Nephron progenitor cell (in vitro differentiated cells): ENCODE data around the gene TK2.
A peak's percentile ranks its signal among the peaks of the same experiment; 100 is the strongest.

ENCODE experiments used
- DNase-seq: peaks from one replicate; pipeline ENCODE4 v3.0.0; 2021
- H3K27ac Mint-ChIP-seq: 2 replicates; pipeline ENCODE4 v1.8.0; 2021; ENCODE audit warnings: mild to moderate bottlenecking, moderate library complexity, mixed read lengths
- H3K27me3 Mint-ChIP-seq: 2 replicates; pipeline ENCODE4 v1.8.0; 2021; ENCODE audit warnings: mild to moderate bottlenecking, low read depth, mixed read lengths; ENCODE audit not compliant: poor library complexity
- H3K36me3 Mint-ChIP-seq: 2 replicates; pipeline ENCODE4 v1.8.0; 2021; ENCODE audit warnings: low read depth, mixed read lengths
- H3K4me1 Mint-ChIP-seq: 2 replicates; pipeline ENCODE4 v1.8.0; 2021; ENCODE audit warnings: mixed read lengths
- H3K4me3 Mint-ChIP-seq: 2 replicates; pipeline ENCODE4 v1.8.0; 2021; ENCODE audit warnings: mild to moderate bottlenecking, moderate library complexity, mixed read lengths
- H3K9me3 Mint-ChIP-seq: 2 replicates; pipeline ENCODE4 v1.8.0; 2021; ENCODE audit warnings: mild to moderate bottlenecking, moderate library complexity, mixed read lengths
- TF ChIP-seq, protein P1 (sequence below): fragments of 200-600 bp; sonication (generic); IDR thresholded peaks from 2 replicates; pipeline ENCODE4 v1.5.0; 2021; ENCODE audit warnings: antibody characterized with exemption

TK2 gene

DNA sequence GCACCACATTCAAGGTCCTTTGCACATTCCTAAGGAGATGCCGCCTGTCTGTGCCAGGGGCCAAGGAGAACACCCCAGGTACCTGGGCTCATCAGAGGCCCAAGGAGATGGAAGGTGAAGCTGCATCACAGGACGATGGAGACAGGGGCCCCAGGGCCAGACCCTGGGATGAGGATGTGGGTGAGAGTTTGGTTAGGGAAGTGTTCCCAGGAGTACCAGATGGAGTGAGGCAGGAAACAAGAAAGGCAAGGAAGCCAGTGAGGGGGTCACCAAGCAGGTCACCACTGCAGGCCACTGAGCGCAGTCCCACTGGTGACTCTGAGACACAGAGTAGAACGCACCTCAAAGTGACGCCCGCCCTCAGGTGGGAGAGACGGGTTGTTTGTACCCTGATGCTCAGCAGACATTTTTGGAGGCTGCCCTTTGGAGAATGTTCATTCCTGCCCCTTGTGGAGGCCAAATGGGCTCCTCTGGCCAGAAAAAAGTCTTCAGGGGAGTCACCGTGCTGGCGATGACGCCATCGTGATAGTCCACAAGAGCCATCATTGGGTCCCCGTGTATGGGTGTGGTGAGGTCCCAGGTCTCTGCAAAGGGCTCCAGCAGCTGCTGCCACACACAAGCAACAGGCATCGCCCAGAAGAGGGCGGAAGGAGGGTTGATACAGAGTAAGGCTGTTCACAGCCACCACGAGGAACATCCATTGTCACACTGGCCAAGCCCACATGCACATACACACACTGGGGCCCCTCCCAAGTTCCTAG, 65.3 kb downstream of the TK2 start:
- DNase-seq, result no peak
- Mint-ChIP-seq H3K27me3 (peaks cover 12% of the 10 kb centered on the region), H3K9me3 (peaks cover 9% of the 10 kb centered on the region), H3K4me1 (peaks cover 17% of the 10 kb centered on the region), H3K4me3 (no peak overlapping the region), H3K27ac (no peak overlapping the region), H3K36me3 (peaks cover 8% of the 10 kb centered on the region)
- TF ChIP-seq, protein P1, sequence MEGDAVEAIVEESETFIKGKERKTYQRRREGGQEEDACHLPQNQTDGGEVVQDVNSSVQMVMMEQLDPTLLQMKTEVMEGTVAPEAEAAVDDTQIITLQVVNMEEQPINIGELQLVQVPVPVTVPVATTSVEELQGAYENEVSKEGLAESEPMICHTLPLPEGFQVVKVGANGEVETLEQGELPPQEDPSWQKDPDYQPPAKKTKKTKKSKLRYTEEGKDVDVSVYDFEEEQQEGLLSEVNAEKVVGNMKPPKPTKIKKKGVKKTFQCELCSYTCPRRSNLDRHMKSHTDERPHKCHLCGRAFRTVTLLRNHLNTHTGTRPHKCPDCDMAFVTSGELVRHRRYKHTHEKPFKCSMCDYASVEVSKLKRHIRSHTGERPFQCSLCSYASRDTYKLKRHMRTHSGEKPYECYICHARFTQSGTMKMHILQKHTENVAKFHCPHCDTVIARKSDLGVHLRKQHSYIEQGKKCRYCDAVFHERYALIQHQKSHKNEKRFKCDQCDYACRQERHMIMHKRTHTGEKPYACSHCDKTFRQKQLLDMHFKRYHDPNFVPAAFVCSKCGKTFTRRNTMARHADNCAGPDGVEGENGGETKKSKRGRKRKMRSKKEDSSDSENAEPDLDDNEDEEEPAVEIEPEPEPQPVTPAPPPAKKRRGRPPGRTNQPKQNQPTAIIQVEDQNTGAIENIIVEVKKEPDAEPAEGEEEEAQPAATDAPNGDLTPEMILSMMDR, result no peak

DNA sequence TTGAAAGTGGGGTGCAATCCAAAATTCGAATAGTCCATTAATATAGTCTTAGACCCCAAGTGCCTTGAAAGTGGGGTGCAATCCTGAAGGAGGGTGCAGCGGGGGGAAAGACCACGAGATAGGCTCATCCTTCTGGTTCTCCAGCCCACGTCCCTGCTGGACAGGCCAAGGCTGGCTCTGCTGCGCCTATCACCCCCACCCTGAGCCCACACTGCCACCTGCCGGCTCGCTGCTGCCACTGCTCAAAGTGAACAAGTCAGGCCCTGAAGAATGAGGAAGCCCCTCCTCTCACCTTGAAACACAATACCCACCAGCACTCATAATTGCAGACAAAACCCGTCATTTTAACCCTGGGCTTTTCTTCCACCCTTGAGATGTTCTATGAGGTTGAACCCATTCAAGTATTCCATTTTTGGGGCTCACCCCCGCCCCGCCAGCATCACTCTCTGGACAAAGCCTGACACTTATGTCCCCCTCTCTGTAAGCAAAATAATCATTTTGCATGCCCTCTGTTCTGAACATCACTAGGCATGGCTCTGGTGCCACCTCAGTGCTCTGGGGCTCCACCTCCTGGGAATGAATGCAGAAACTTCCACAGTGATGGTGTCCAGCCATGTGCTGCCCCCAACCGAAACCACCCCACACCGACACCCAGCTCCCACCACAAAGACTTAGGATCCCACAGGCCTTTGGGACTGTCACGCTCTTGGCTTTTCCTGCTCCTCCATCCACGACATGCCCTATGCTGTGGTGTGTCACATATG, 66.1 kb downstream of the TK2 start:
- TF ChIP-seq, protein P1, result peak; percentile 93
- DNase-seq, result peak; percentile 90
- Mint-ChIP-seq H3K27ac (no peak overlapping the region), H3K4me1 (peaks cover 17% of the 10 kb centered on the region), H3K9me3 (peaks cover 5% of the 10 kb centered on the region), H3K27me3 (peaks cover 11% of the 10 kb centered on the region), H3K36me3 (peaks cover 8% of the 10 kb centered on the region), H3K4me3 (no peak overlapping the region)

DNA sequence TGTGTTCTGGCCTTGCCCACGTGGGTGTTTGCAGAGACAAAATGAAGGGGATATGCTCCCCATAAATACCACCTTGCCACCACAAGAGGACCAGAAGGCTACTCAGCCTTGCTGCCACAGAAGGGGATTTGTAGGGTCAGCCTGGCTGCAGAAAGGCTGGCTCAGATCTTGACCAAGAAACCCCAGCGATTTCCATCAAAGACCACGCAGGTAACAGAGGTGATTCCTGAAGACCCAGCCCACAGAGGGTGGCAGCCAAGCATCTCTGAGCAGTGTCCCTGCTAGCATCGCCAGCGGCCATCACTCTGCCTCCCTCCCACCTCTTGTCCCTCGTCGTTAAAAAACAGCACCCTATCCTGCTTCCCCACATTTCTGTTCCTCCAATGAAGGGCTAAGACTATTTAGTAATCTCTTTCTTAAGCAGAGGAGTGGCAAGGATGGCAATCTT, 68.0 kb downstream of the TK2 start:
- Mint-ChIP-seq H3K27ac (no peak overlapping the region), H3K27me3 (peaks cover 11% of the 10 kb centered on the region), H3K4me3 (no peak overlapping the region), H3K9me3 (no peaks in the 10 kb centered on the region), H3K36me3 (no peaks in the 10 kb centered on the region), H3K4me1 (peaks cover 17% of the 10 kb centered on the region)
- TF ChIP-seq, protein P1, result no peak
- no peak for DNase-seq

DNA sequence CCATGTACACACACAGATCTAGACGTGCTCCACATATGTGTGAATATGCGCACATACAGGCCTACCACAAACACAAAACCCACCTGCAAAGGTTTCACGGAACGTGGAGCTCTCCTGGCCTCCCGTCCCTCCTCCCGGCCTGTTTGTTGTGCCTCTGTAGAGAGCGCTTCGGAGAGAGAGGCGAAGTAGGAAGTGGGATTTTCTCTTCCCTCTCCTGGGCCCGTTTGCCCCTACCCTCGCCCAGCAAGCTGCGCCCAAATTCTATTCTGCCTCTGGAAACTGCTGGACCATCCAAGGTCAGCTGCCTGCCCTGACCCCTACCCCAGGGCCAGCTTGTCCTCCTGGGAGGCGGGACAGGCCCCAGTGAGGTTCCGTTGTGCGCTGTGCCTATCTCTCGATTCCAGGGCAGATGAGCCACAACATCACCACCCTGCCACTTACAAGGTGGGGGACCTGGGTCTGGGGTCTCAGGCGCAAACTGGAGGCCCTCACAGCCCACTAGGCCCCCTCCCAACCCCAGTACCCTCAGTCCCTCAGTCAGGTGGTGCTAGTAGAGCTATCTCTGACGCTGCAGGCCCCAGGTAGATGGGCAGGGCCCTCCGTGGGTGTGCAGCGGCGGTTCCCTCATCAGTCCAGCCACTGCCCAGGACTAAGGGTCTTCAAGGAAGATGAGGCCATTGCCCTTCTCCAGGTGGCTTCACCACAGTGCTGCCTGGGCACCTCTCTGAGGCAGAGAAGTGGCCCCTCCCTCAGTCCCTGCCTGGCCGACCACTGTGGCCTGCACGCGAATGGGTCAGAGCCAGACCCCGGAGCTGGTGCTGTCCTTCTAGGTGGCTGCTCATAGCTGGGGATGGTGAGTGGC, 68.6 kb downstream of the TK2 start:
- no peaks in the 10 kb centered on the region for H3K36me3 Mint-ChIP-seq
- no peak overlapping the region for H3K27ac Mint-ChIP-seq
- TF ChIP-seq, protein P1, result no peak
- peaks cover 11% of the 10 kb centered on the region for H3K27me3 Mint-ChIP-seq
- H3K4me1 Mint-ChIP-seq, result peaks cover 17% of the 10 kb centered on the region
- no peak overlapping the region for H3K4me3 Mint-ChIP-seq
- DNase-seq, result no peak
- H3K9me3 Mint-ChIP-seq, result no peaks in the 10 kb centered on the region

DNA sequence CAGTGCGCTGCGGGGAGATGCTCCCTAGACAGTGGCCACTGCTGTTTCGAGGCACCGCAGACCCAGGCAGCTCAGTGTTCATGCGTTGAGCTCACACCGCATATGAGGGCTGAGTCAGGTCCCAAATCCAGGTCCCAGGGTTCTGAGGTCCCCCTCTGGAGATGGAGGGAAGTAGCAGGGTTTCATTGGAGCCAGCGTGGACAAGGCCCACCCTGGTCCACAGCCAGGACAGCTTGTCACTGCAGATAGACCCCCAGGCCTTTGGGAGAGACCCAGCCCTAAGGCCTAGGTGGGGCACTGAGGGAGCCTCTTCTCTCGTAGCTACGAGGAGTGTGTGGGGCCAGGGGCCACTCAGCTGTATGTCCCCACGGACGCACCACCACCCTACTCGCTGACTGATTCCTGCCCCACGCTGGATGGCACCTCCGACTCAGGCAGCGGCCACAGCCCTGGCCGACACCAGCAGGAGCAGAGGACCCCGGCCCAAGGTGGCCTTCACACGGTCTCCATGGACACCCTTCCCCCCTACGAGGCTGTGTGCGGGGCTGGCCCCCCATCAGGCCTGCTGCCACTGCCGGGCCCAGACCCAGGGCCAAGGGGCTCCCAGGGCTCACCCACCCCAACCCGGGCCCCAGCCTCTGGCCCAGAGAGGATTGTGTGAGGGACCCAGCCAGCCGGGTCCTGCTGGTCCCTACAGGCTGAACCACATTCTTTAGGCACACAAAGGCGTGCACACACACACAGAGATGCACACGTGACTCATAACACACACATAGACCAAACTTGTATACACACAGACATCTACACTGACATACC, 69.4 kb downstream of the TK2 start:
- no peak overlapping the region for H3K27ac Mint-ChIP-seq
- no peaks in the 10 kb centered on the region for H3K36me3 Mint-ChIP-seq
- peaks cover 17% of the 10 kb centered on the region for H3K4me1 Mint-ChIP-seq
- H3K9me3 Mint-ChIP-seq, result no peaks in the 10 kb centered on the region
- no peak for DNase-seq
- TF ChIP-seq, protein P1, result no peak
- H3K4me3 Mint-ChIP-seq, result no peak overlapping the region
- peaks cover 15% of the 10 kb centered on the region for H3K27me3 Mint-ChIP-seq
